Panc1 (cell line): Measurements from ENCODE around the gene KIF2A. TPM values are rescaled to one million over a fixed set of nuclear protein-coding genes. Genes with fewer than 3 reads are reported as not detected.

ENCODE experiments used
- ATAC-seq: fragments of 200-7000 bp; cut with Tn5 transposase; 2 replicates; pipeline ENCODE4 v1.9.1; 2020; ENCODE audit warnings: mild to moderate bottlenecking, moderate library complexity
- BruUV-seq: library from RNA; stranded (reverse); fragments of 400-500 nt; replicated peaks from 2 replicates; lab custom pipeline; 2021; lab: Mats Ljungman, UMichigan
- CTCF ChIA-PET: fragments of 300-600 bp; sonication (Branson Sonifier 250); formaldehyde crosslinking; loops from one replicate; lab custom pipeline; 2022; ENCODE audit warnings: antibody characterized with exemption; lab: Charles Lee
- POLR2A ChIA-PET: fragments of 300-600 bp; sonication (Branson Sonifier 250); formaldehyde crosslinking; loops from one replicate; lab custom pipeline; 2022; ENCODE audit warnings: antibody characterized with exemption; lab: Charles Lee
- DNase-seq: peaks from one replicate; pipeline ENCODE4 v3.0.0-alpha.2; 2010; ENCODE audit warnings: low read depth, low spot score
- H3K27ac ChIP-seq: 2 replicates; pipeline ENCODE4 v1.5.1; 2011; ENCODE audit warnings: mild to moderate bottlenecking, low read length, inconsistent platforms
- H3K27me3 ChIP-seq: fragments of 200-500 bp; sonication (Bioruptor generic); 2 replicates; pipeline ENCODE4 v1.6.0; 2014; ENCODE audit warnings: low read length, inconsistent platforms; ENCODE audit not compliant: control insufficient read depth, insufficient read depth
- H3K36me3 ChIP-seq: fragments of 200-500 bp; sonication (Bioruptor generic); 2 replicates; pipeline ENCODE4 v1.5.1; 2014; ENCODE audit warnings: inconsistent platforms, mild to moderate bottlenecking, low read length, moderate library complexity; ENCODE audit not compliant: control insufficient read depth, insufficient read depth
- H3K4me1 ChIP-seq: 2 replicates; pipeline ENCODE4 v1.5.1; 2011; ENCODE audit warnings: inconsistent platforms, mild to moderate bottlenecking, low read length, moderate library complexity; ENCODE audit not compliant: control insufficient read depth, insufficient read depth
- H3K4me3 ChIP-seq, 2 experiments: 2 replicates each; pipeline ENCODE4 v1.5.1; 2011 to 2012; ENCODE audit warnings: low read depth in 2 of 2, low read length in 2 of 2, mild to moderate bottlenecking in 2 of 2, inconsistent platforms in 1 of 2, moderate library complexity in 1 of 2
- H3K9me3 ChIP-seq: fragments of 200-500 bp; sonication (Bioruptor generic); 2 replicates; pipeline ENCODE4 v1.5.1; 2014; ENCODE audit warnings: low read depth, mild to moderate bottlenecking, inconsistent platforms, low read length, moderate library complexity; ENCODE audit not compliant: control insufficient read depth, insufficient read depth
- POLR2AphosphoS5 ChIP-seq: IDR thresholded peaks from 2 replicates; pipeline ENCODE4 v1.6.1; 2012; ENCODE audit warnings: mild to moderate bottlenecking, low read depth, low read length, moderate library complexity
- SIN3A ChIP-seq: IDR thresholded peaks from 2 replicates; pipeline ENCODE4 v1.6.1; 2012; ENCODE audit warnings: low read depth, mild to moderate bottlenecking, low read length, moderate library complexity, borderline replicate concordance; ENCODE audit not compliant: insufficient read depth
- TCF7L2 ChIP-seq: IDR thresholded peaks from 2 replicates; pipeline ENCODE4 v1.6.1; 2011; ENCODE audit warnings: mild to moderate bottlenecking, low read depth, low read length, inconsistent platforms
- in situ Hi-C: cut with HindIII; loops from 2 replicates; pipeline ENCODE4 v1.10.0; 2016; ENCODE audit warnings: low sequenced_read_pairs, low pct_unique_long_range_greater_than_20kb
- intact Hi-C: fragments of 100-400 bp; cut with micrococcal nuclease; formaldehyde crosslinking; loops from one replicate; pipeline ENCODE4 v1.10.0; 2022; ENCODE audit not compliant: unreplicated experiment
- total RNA-seq: library from RNA; stranded (reverse); gene quantifications from one replicate; pipeline ENCODE4 v1.2.1, GENCODE V29; 2021; ENCODE audit not compliant: unreplicated experiment
- TF ChIP-seq, protein P1 (sequence below): fragments of 450-650 bp; IDR thresholded peaks from 2 replicates; pipeline ENCODE4 v1.5.1; 2017; ENCODE audit warnings: mild to moderate bottlenecking
- TF ChIP-seq, protein P2 (sequence below), 2 experiments: IDR thresholded peaks; 2 replicates each; pipeline ENCODE4 v1.6.1; 2011 to 2012; ENCODE audit warnings: low read depth in 2 of 2, control low read depth in 1 of 2, low read length in 1 of 2, mild to moderate bottlenecking in 1 of 2, moderate library complexity in 1 of 2; ENCODE audit not compliant: insufficient read depth in 1 of 2

Gene KIF2A
- total RNA-seq, 1 experiment from 2014 or later, result 58.9 TPM

- in situ Hi-C loops (no loop called here), intact Hi-C loops (no loop called here)
- Histone ChIP-seq H3K36me3 (no peaks in the 10 kb centered on the region; the same call in 1 of the 2 replicates), H3K4me1 (no peaks in the 10 kb centered on the region), H3K27me3 (no peaks in the 10 kb centered on the region), H3K4me3 (no peak overlapping the region), H3K9me3 (no peaks in the 10 kb centered on the region), H3K27ac (no peak overlapping the region)
- ATAC-seq (no peak), DNase-seq (no peak)
- POLR2A ChIA-PET, result interaction anchor here (0.6 kb wide), 1 partner anchor 1040 kb away, joined by 5 read pairs; no protein-coding TSS in a partner anchor
- CTCF ChIA-PET, result interaction anchor here (0.9 to 1.3 kb wide), 2 partner anchors 11 to 28 kb away, joined by 3 to 5 read pairs; no protein-coding TSS in a partner anchor
- TF ChIP-seq, protein P1, sequence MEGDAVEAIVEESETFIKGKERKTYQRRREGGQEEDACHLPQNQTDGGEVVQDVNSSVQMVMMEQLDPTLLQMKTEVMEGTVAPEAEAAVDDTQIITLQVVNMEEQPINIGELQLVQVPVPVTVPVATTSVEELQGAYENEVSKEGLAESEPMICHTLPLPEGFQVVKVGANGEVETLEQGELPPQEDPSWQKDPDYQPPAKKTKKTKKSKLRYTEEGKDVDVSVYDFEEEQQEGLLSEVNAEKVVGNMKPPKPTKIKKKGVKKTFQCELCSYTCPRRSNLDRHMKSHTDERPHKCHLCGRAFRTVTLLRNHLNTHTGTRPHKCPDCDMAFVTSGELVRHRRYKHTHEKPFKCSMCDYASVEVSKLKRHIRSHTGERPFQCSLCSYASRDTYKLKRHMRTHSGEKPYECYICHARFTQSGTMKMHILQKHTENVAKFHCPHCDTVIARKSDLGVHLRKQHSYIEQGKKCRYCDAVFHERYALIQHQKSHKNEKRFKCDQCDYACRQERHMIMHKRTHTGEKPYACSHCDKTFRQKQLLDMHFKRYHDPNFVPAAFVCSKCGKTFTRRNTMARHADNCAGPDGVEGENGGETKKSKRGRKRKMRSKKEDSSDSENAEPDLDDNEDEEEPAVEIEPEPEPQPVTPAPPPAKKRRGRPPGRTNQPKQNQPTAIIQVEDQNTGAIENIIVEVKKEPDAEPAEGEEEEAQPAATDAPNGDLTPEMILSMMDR, result no peak
- TF ChIP-seq POLR2AphosphoS5 (no peak), TCF7L2 (no peak), SIN3A (no peak)
- TF ChIP-seq, protein P2, sequence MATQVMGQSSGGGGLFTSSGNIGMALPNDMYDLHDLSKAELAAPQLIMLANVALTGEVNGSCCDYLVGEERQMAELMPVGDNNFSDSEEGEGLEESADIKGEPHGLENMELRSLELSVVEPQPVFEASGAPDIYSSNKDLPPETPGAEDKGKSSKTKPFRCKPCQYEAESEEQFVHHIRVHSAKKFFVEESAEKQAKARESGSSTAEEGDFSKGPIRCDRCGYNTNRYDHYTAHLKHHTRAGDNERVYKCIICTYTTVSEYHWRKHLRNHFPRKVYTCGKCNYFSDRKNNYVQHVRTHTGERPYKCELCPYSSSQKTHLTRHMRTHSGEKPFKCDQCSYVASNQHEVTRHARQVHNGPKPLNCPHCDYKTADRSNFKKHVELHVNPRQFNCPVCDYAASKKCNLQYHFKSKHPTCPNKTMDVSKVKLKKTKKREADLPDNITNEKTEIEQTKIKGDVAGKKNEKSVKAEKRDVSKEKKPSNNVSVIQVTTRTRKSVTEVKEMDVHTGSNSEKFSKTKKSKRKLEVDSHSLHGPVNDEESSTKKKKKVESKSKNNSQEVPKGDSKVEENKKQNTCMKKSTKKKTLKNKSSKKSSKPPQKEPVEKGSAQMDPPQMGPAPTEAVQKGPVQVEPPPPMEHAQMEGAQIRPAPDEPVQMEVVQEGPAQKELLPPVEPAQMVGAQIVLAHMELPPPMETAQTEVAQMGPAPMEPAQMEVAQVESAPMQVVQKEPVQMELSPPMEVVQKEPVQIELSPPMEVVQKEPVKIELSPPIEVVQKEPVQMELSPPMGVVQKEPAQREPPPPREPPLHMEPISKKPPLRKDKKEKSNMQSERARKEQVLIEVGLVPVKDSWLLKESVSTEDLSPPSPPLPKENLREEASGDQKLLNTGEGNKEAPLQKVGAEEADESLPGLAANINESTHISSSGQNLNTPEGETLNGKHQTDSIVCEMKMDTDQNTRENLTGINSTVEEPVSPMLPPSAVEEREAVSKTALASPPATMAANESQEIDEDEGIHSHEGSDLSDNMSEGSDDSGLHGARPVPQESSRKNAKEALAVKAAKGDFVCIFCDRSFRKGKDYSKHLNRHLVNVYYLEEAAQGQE (IDR thresholded peaks at IDR 0.05; ENCODE audit: insufficient read depth in 1 of 2, low read depth in 2 of 2, low read length in 1 of 2), result no peak
- BruUV-seq, result no TSS peak
Measured at GRCh38 chr5:62432621-62433064, 126.6 kb downstream of the KIF2A start.

Other genes starting within 250 kb of the KIF2A start
- 37.2 TPM for gene DIMT1, start 97.7 kb downstream of the KIF2A start, total RNA-seq
- 39.8 TPM for gene IPO11, start 106.6 kb downstream of the KIF2A start, total RNA-seq